ENCODE data around the gene SSBP2. TPM values are rescaled to one million over a fixed set of nuclear protein-coding genes. Genes with fewer than 3 reads are reported as not detected.
"Not testable (repeated sequence)": the region's sequence is repeated elsewhere in the genome, so short reads cannot be mapped to it uniquely, and the experiment has no call there.

SSBP2 gene
- total RNA-seq, 1 donor from 2014 or later = 3.8 TPM

DNA sequence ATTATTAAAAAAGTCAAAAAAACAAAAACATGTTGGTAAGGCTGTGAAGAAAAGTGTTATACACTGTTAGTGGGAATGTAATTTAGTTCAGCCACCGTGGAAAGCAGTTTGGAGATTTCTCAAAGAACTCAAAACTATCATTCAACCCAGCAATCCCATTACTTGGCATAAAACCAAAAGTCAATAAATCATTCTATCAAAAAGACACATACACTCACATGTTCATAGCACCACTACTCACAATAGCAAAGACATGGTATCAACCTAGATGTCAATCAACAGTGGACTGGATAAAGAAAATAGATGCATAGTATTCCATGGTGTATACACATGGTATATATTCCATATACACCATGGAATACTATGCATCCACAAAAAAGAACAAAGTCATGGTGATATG, 208.7 kb downstream of the SSBP2 start:
- no peak for ATAC-seq
- no peak for DNase-seq (ENCODE audit: low spot score)

DNA sequence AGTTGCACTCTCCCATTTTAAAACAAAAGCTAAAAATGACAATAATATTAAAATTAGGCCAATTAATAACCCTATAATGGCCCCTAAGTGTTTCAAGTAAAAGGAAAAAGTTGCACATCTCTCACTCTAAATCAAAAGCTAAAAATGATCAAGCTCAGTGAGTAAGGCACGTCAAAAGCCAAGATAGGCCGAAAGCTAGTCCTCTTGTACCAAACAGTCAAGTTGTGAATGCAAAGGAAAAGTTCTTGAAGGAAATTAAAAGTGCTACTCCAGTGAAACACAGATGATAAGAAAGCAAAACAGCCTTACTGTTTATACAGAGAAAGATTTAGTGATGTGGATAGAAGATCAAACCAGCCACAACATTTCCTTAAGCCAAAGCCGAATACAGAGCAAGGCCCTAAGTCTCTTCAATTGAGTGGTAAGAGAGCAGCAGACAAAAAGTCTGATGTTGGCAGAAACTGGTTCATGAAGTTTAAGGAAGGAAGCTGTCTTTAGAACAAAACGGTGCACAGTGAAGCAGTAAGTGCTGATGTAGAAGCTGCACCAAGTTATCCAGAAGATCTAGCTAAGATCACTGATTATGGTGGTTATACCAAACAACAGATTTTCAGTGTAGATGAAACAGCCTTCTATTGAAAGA, 212.9 kb downstream of the SSBP2 start:
- DNase-seq (ENCODE audit: low spot score) (no peak), ATAC-seq (no peak)

DNA sequence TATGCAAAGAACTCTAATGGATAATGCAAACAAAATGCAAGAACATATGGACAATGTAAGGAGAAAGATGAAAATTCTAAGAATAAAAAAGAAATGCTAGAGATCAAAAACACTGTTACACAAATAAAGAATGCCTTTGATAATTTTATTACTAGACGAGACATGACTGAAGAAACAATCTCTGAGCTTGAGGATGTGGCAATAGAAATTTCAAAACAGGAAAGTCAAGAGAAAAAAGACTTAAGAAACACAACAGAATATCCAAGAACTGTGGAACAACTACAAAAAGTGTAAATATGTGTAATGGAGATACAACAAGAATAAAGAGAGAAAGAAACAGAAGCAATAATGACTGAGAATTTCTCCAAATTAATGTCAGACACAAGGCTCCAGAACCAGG, 216.5 kb downstream of the SSBP2 start:
- ATAC-seq (no peak), DNase-seq (ENCODE audit: low spot score) (no peak)

DNA sequence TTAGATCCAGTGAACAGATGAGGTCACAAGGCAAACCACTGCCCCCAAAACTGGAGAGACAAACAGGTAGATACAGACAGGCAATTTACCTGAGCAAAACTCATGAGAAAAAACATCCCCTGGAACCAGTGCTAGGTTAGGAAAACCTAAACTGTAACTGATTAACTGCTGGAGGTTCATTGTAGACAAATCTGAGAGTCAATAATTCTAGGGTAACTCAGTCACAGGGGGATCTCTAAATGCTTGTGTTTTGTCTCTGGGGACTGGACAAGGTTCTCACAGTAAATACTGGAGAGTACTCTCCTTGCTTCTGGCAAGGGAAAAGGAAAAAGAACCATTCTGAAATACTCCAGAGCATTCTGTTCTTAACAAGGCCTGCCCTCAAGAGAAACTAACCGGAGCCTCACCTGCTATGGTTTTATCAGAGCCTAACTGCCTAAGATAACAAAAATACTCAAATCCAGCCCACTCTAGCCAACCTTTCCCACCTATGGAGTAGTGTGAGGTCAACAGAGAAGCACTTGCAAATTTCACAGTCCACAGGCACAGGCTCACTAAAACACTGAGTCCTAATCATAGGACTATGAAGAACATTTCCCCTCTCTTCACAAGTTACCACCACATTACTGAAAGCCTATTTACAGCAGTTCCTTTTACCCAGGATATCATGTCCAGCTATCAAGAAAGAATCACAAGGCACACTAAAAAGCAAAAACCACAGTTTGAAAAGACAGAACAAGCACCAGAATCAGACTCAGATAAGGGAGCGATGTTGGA, 217.1 kb downstream of the SSBP2 start:
- ATAC-seq (peak; percentile 34), DNase-seq (ENCODE audit: low spot score) (no peak)

DNA sequence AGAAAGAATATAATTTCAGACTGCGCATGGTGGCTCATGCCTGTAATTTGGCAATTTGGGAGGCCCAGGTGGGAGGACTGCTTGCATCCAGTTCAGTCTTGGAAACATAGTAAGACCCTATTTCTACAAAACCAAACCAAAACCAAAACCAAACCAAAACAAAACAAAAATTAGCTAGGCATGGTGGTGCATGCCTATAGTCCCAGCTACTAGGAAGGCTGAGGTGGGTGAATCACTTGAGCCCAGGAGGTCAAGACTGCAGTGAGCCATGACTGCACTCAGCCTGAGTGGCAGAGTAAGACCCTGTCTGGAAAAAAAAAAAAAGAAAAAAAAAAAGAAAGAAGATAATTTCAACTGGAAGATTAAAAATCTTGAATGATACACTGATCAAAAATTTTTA, 220.0 kb downstream of the SSBP2 start:
- DNase-seq (ENCODE audit: low spot score) = no peak
- no peak for ATAC-seq

DNA sequence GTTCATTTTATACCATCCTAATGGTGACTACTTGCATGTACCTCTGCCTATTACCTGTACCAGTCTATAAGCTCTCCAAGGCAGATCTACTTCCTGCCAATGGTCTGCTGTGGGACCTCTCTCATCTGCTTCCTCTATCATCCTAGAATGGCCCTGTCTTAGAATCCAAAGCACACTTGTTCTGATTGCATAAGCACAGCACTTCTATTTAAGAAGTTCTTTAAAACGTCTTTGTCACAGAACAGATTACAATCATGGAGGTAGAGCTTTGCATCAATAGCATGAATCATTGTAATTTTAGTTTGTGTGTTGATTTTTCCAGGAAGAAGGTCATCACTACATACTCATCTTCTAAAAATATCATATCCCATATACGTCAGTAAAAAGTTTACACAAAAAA, 225.2 kb downstream of the SSBP2 start:
- ATAC-seq = no peak
- DNase-seq (ENCODE audit: low spot score) = no peak

DNA sequence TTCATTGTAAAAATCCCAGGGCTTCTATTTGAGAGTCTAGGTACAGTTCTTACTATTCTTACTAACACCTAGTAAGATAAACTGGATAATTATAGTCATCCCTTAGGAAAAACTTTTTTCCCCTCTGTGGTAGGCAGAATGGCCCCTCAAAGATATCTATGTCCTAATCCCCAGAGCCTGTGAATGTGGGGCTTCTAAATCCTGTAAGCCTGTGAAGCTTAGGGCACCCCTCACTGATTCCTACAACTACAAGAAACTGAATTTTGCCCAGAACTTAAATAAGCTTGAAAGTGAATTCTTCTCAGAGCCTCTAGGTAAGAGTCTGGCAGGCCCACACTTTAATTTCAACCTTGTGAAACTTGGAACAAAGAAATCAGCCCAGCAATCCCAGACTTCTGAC, 226.9 kb downstream of the SSBP2 start:
- ATAC-seq (no peak), DNase-seq (ENCODE audit: low spot score) (no peak)

DNA sequence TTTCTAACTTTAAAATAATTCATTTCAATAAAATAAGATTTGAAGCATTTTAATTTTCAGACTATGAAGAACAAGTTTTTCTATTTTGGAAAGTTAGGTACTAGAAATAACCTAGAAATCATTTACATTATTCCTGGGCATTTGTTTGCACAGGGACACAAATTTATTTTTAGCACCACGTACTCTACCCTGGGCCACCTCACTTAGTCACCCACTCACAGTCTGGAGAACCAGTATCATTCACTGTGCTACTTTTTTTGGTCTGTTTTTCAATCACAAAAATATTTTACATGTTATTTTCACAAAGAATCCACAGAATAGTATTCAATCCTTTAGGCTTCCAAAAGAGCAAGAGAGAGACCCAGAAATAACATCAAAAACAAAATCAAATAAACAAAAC, 228.3 kb downstream of the SSBP2 start:
- no peak for DNase-seq (ENCODE audit: low spot score)
- ATAC-seq = no peak

DNA sequence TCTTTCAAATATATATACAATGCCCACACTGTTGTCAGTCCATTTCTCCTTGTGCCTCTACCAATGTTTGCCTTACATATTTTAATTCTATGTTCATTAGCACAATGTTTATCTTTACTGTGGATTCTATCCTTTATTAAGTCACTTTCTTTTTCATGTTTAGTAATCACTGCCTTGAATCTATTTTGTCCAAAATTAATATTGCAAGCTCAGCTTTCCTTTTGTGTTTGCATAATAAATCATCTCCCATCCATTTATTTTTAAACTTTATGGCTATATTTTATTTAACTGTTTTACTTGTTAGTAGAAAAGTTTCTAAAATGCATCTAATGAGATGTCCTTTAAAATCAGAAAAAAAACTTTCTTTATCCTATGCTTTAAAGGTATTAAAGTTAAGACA, 230.1 kb downstream of the SSBP2 start:
- DNase-seq (ENCODE audit: low spot score) = no peak

DNA sequence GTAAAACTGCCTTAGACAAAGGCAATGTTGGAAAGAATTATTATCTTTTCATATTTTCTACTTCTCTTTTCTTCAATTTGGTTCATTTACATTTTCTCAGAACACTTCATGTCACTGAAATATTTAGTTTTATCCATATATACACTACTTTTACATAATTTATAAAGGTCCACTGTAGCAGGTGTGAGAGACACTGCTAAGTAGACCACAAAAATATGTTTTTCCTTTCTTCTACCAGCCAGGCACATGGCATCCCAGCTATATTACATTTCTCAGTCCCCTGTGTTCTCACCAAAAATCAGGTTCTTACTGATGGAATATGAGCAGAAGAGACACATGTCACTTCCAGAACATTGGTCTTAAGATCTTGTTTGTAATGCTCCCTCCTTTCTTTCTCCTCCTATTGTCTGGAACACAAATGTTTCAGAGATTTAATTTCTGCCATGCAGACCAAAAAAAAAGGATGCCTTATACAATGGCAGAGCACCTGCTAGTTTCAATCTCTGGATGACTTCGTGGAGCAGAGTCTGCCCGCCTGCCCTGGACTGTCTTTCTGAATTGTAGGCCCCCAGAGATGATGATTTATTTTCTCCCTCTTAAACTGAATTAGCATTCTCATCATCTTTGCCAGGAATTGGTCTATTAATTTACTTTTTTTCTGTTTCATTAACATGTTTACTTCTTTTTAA, 231.5 kb downstream of the SSBP2 start:
- ATAC-seq (no peak), DNase-seq (ENCODE audit: low spot score) (no peak)

More for the DNA sequence above, 230.1 kb downstream of the SSBP2 start:
- no peak for ATAC-seq

DNA sequence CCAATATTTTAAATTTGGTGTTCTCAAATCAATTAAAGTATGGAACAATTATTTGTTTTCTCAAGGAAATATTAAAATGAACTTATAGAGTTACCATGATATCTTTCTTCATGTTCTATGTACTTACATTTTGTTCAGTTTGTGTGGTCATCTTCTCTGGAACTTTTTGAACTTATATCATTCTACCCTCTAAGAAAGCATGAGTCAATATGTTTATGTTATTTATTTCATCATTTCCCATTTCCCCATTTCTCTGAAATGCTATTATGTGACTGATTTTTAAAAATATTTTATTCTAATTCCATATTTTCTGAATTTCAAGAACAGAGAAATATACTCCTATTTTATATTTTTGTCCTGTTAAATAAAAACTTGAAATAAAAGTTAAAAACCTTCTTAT, 233.4 kb downstream of the SSBP2 start:
- DNase-seq (ENCODE audit: low spot score) (no peak), ATAC-seq (no peak)

DNA sequence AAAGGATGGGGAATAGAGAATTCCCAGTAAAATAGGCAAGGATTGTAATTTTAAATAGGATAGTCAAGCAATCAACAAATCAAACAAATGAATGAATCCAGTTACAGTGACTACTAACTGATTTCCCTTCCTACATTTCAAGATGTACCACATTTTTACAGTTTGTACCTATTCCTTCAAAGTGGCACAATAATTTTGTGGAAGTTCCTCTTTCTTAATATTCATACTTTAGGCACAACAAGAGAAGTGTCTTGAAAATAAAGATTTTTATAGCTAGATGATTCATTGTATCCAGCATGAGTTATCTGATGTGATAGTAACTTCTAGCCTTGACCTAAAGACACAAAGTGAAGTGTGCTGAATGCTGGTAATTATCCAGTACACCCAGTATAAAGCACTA, 234.8 kb downstream of the SSBP2 start:
- DNase-seq (ENCODE audit: low spot score) = no peak
- no peak for ATAC-seq

DNA sequence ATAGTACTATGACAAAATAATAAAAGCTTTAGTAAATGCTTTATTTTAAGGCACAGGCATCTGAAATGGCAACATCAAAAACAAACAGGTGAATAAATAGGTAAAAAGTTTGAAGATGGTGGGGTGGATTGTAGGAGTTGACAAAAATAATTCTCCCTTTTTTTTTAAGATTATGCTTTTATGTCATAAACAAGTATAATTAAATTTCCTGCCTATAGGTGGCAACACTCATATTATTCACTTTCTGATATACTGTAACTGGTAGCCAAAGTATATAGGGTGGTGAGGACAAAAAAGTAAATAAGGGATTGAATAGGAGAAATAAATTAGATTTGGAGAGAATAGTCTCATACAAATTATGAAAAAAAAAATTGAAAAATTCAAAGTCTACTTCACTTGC, 236.9 kb downstream of the SSBP2 start:
- ATAC-seq = no peak
- DNase-seq (ENCODE audit: low spot score) = no peak

DNA sequence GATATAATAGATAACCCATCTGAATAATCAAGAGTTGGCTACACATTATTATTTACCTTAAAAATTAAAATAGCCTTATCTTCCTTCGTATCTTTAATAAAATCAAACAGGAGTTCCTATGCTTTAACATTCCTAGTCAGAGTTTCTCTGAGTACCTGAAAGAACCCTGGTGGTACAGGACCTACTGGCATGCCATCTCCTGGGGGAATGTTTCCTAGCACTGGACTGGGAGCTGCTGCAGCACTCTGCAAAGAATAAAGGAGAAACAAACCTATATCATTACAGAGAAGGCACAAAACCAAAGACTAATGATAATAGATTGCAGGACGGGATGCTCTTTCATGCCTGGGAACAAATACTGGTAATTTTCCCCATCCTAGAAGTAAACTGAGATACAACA, 237.4 kb downstream of the SSBP2 start:
- DNase-seq (ENCODE audit: low spot score) = no peak
- no peak for ATAC-seq

DNA sequence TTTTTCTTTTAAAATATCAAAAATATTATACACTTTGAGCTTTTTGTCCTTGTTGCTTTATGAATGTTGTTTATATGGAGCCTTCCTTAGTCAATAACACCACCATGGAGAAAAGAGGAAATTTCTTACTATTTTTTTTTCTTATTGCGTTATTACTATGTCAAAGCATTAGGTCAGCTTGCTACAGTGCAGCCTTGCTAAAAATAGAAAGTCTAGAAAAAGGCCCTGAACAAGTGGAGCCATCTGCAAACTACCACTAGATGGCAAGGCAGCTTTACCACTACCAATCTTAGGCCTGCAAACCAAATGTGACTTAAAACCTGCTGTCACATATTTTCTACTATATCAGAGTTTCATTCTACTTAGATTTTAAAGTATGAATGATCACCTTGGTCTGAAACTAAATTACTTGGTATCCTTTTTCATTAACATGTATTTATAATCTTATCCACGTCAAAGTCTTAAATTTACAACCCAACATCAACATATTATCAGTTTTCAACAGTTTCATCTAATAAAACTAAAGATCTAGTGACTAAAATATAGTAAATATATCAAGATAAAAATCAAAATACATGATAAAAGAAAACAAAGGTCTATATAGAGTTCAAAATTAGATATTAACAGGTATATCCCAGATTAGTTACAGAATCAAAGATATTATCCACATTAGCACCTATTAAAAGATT, 243.9 kb downstream of the SSBP2 start:
- ATAC-seq (peak; percentile 100), DNase-seq (ENCODE audit: low spot score) (peak; percentile 61)

DNA sequence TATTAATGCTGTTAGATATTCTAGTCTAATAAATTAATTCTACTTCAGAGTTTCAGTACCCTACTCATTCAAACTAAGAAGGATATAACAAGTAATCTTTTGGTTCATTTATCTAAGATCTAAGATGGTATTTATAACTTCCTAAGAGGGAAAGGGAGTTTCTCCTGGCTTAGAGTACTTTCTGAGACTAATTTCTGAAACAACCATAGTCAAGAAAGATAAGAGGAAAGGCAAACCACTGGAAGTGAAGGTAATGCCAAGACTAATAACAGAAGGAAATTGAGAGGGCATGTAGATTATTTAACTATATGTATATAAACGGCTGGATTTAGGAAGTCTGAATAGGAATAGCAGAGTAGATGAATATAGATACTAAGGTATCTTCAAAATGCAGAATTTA, 244.5 kb downstream of the SSBP2 start:
- DNase-seq (ENCODE audit: low spot score) (no peak), ATAC-seq (no peak)

DNA sequence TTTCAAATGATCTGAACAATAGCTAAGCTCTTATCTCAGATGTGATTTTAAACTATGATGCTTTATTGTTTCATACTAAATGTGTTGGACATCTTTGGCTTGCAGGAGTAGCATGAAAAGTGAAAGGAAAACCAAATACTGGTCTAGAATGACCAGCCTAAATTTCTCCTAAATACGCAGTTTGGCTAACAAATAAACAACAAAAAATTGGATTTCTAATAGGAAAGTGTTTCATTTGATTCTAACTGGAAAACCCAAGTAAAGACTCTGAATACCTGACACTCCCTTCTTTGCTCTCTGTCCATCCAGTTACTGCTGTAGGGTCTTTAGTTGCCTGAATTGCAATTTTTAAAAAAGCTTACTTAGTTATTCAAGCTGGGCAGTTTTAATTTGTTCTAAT, 245.2 kb downstream of the SSBP2 start:
- DNase-seq (ENCODE audit: low spot score) (no peak), ATAC-seq (peak; percentile 53)

DNA sequence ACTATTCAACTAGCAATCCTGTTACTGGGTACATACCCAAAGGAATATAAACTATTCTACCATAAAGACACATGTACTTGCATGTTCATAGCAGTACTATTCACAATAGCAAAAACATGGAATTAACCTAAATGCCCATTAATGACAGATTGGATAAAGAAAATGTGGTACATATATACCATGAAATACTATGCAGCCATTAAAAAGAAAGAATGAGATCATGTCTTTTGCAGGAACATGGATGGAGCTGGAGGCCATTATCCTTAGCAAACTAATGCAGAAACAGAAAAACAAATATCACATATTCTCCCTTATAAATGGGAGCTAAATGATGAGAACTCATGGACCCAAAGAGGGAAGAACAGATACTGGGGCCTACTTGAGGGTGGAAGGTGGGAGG, 247.3 kb downstream of the SSBP2 start:
- not testable (repeated sequence) for ATAC-seq; DNase-seq (ENCODE audit: low spot score)

DNA sequence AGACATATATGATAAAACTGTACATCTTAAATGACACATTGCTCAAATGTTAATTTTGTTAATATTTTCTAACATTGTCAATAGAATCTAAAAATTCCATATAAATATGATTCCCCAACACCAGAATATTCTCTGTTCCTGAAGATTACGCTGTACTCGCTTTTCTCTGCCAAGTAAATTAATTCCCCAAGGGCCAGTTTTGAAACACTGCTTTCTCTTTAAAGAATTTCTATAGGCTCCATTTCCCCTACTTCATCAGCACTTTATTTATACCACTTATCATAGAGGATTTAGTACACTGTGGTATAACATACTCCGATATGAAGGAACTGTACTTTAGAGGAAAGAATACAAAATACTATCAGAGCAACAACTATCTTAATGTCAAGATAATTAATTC, 255.6 kb downstream of the SSBP2 start:
- no peak for DNase-seq (ENCODE audit: low spot score)
- ATAC-seq = no peak

DNA sequence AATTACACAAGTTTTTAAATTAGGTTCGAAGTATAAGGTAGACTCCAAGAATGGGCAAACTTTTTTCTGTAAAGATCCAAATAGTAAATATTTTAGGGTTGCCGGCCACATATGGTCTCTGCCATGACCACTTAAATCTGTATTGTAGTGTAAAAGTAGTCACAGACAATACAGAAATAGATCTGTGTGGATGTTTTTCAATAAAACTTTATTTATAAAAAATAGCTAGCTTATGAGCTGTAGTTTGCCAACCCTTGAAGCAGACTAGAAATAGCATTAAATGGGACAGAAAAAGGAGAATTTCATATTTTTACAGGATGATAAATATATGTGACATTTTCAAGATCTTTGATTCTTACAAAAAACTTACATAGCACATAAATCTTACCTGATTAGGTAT, 262.0 kb downstream of the SSBP2 start:
- DNase-seq (ENCODE audit: low spot score) (no peak), ATAC-seq (no peak)

DNA sequence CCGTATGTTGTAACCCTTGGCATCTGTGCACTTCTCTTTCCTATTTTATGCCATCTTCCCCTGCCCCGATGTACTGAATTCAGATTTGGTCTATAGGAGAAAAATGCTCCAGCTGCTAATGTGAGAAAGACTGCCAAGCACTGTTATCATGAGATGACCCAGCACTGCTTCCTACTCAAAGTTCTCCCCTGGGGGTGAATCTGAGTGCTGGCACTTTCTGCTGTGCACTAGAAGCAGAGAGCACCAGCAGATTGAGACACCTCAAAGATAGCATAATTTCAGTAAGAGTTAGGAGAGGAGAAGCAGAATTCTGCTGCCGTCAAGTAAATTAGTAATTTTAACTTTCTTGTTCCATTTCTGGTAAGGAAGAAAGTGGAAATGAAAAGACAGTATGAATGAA, 264.2 kb downstream of the SSBP2 start:
- ATAC-seq (no peak), DNase-seq (ENCODE audit: low spot score) (no peak)

DNA sequence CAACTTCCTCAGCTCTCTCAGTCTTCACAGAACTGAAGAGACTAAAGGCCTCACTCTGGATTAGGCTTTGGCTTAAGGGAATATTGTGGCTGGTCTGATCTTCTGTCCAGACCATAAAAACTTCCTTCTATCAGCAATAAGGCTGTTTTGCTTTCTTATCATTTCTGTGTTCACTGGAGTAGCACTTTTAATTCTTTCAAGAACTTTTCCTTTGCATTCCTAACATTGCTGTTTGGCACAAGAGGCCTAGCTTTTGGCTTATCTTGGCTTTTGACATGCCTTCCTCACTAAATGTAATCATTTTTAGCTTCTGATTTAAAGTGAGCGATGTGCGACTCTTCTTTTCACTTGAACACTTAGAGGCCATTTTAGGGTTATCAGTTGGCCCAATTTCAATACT, 268.3 kb downstream of the SSBP2 start:
- DNase-seq (ENCODE audit: low spot score) (no peak), ATAC-seq (no peak)

Data from left lobe of liver (tissue), 2 donors.